Measurements from ENCODE around the gene SF3A2.
"Not testable (repeated sequence)": the region's sequence is repeated elsewhere in the genome, so short reads cannot be mapped to it uniquely, and the experiment has no call there.

Gene SF3A2

GRCh38 chr19:2197270-2197669 lies 39.4 kb upstream of the SF3A2 start:
- no peak for TF ChIP-seq CTCF (IDR thresholded peaks at IDR 0.05; ENCODE audit: extremely low read depth, insufficient read depth, missing control alignments)

GRCh38 chr19:2198317-2198716 lies 38.3 kb upstream of the SF3A2 start:
- no peak for TF ChIP-seq CTCF (IDR thresholded peaks at IDR 0.05; ENCODE audit: extremely low read depth, insufficient read depth, missing control alignments)
- no peak for DNase-seq (ENCODE audit: low spot score)
- in situ Hi-C loops (cut with MboI; ENCODE audit: low pct_unique_long_range_greater_than_20kb, low sequenced_read_pairs, unreplicated experiment): no loop called here

More at GRCh38 chr19:2197270-2197669, 39.4 kb upstream of the SF3A2 start:
- DNase-seq (ENCODE audit: low spot score): no peak
- in situ Hi-C loops (cut with MboI; ENCODE audit: low pct_unique_long_range_greater_than_20kb, low sequenced_read_pairs, unreplicated experiment): no loop called here

GRCh38 chr19:2199215-2199614 lies 37.4 kb upstream of the SF3A2 start:
- no peak for DNase-seq (ENCODE audit: low spot score)
- in situ Hi-C loops (cut with MboI; ENCODE audit: low pct_unique_long_range_greater_than_20kb, low sequenced_read_pairs, unreplicated experiment): no loop called here
- TF ChIP-seq CTCF (IDR thresholded peaks at IDR 0.05; ENCODE audit: extremely low read depth, insufficient read depth, missing control alignments): peak; percentile 42

- no peak for TF ChIP-seq CTCF (IDR thresholded peaks at IDR 0.05; ENCODE audit: extremely low read depth, insufficient read depth, missing control alignments)
- no peak for DNase-seq (ENCODE audit: low spot score)
- in situ Hi-C loops (cut with MboI; ENCODE audit: low pct_unique_long_range_greater_than_20kb, low sequenced_read_pairs, unreplicated experiment): no loop called here
Observed at GRCh38 chr19:2199861-2200623, 36.6 kb upstream of the SF3A2 start.

GRCh38 chr19:2200624-2201294 lies 35.9 kb upstream of the SF3A2 start:
- DNase-seq (ENCODE audit: low spot score); in situ Hi-C loops (cut with MboI; ENCODE audit: low pct_unique_long_range_greater_than_20kb, low sequenced_read_pairs, unreplicated experiment): not testable (repeated sequence)

GRCh38 chr19:2201473-2202148 lies 35.0 kb upstream of the SF3A2 start:
- DNase-seq (ENCODE audit: low spot score): no peak
- in situ Hi-C loops (cut with MboI; ENCODE audit: low pct_unique_long_range_greater_than_20kb, low sequenced_read_pairs, unreplicated experiment): no loop called here
- no peak for TF ChIP-seq CTCF (IDR thresholded peaks at IDR 0.05; ENCODE audit: extremely low read depth, insufficient read depth, missing control alignments)

- DNase-seq (ENCODE audit: low spot score): no peak
- TF ChIP-seq CTCF (IDR thresholded peaks at IDR 0.05; ENCODE audit: extremely low read depth, insufficient read depth, missing control alignments): no peak
- in situ Hi-C loops (cut with MboI; ENCODE audit: low pct_unique_long_range_greater_than_20kb, low sequenced_read_pairs, unreplicated experiment): no loop called here
Observed at GRCh38 chr19:2202366-2202765, 34.3 kb upstream of the SF3A2 start.
